PC-9 (cell line): ENCODE data around the gene MYBL2.

ENCODE experiments used
- EZH2 ChIP-seq: fragments of 200-600 bp; sonication (generic); IDR thresholded peaks from 2 replicates; pipeline ENCODE4 v1.8.0; 2017; ENCODE audit warnings: antibody characterized with exemption, low read depth
- TF ChIP-seq, protein P1 (sequence below): fragments of 200-600 bp; sonication (generic); conservative IDR thresholded peaks from 2 replicates; pipeline ENCODE4 v1.6.1; 2017; ENCODE audit warnings: mixed run types, antibody characterized with exemption, mild to moderate bottlenecking, moderate library complexity

GRCh38 chr20:43699941-43700565 lies 33.1 kb downstream of the MYBL2 start:
- TF ChIP-seq, protein P1, sequence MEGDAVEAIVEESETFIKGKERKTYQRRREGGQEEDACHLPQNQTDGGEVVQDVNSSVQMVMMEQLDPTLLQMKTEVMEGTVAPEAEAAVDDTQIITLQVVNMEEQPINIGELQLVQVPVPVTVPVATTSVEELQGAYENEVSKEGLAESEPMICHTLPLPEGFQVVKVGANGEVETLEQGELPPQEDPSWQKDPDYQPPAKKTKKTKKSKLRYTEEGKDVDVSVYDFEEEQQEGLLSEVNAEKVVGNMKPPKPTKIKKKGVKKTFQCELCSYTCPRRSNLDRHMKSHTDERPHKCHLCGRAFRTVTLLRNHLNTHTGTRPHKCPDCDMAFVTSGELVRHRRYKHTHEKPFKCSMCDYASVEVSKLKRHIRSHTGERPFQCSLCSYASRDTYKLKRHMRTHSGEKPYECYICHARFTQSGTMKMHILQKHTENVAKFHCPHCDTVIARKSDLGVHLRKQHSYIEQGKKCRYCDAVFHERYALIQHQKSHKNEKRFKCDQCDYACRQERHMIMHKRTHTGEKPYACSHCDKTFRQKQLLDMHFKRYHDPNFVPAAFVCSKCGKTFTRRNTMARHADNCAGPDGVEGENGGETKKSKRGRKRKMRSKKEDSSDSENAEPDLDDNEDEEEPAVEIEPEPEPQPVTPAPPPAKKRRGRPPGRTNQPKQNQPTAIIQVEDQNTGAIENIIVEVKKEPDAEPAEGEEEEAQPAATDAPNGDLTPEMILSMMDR = no peak
- no peak for TF ChIP-seq EZH2
